ENCODE results near the gene NUDT1.
A peak's percentile ranks its signal among the peaks of the same experiment; 100 is the strongest.

Gene NUDT1

GRCh38 chr7:2241580-2242540 lies at the start of gene NUDT1, which contains the start of gene MRM2:
Gene NUDT1, plus strand, starts transcription at chr7:2242226. Its CDS starts 2,349 bp downstream, at chr7:2244575.
Gene MRM2, minus strand, starts transcription at chr7:2242205. Its CDS starts 36 bp downstream, at chr7:2242169.
- H3K4me3 ChIP-seq (ENCODE audit: low read depth, low read length), result peak within 1 kb of the TSS; percentile 87
- TF ChIP-seq CTCF (IDR thresholded peaks at IDR 0.05; ENCODE audit: low read depth, low read length), result no peak

GRCh38 chr7:2192831-2193534 lies 49.0 kb upstream of the NUDT1 start:
- H3K4me3 ChIP-seq (ENCODE audit: low read depth, low read length), result no peak overlapping the region
- no peak for TF ChIP-seq CTCF (IDR thresholded peaks at IDR 0.05; ENCODE audit: low read depth, low read length)

- no peak overlapping the region for H3K4me3 ChIP-seq (ENCODE audit: low read depth, low read length)
- no peak for TF ChIP-seq CTCF (IDR thresholded peaks at IDR 0.05; ENCODE audit: low read depth, low read length)
Measured at GRCh38 chr7:2193575-2194305, 48.3 kb upstream of the NUDT1 start.

- TF ChIP-seq CTCF (IDR thresholded peaks at IDR 0.05; ENCODE audit: low read depth, low read length), result no peak
- no peak overlapping the region for H3K4me3 ChIP-seq (ENCODE audit: low read depth, low read length)
Measured at GRCh38 chr7:2195400-2196246, 46.4 kb upstream of the NUDT1 start.

GRCh38 chr7:2196381-2197378 lies 45.3 kb upstream of the NUDT1 start:
- no peak overlapping the region for H3K4me3 ChIP-seq (ENCODE audit: low read depth, low read length)
- TF ChIP-seq CTCF (IDR thresholded peaks at IDR 0.05; ENCODE audit: low read depth, low read length), result no peak
